HEK293T (cell line): ENCODE measurements around the gene DAG1.

Experiments used
- CTCF ChIA-PET: fragments of 350-600 bp; formaldehyde crosslinking; extraction: SDS; loops from one replicate; lab custom pipeline; 2021; ENCODE audit warnings: antibody characterized with exemption, inconsistent platforms; lab: Yijun Ruan, JAX
- POLR2A ChIA-PET: fragments of 350-600 bp; formaldehyde crosslinking; extraction: SDS; loops from one replicate; lab custom pipeline; 2020; ENCODE audit warnings: antibody characterized with exemption, inconsistent platforms; lab: Yijun Ruan, JAX
- DNase-seq: peaks from one replicate; pipeline ENCODE4 v3.0.0; 2012; ENCODE audit warnings: mixed read lengths; ENCODE audit errors: extremely low spot score
- BHLHE40 ChIP-seq: fragments of 450-650 bp; IDR thresholded peaks from 2 replicates; pipeline ENCODE4 v1.6.1; 2016; ENCODE audit warnings: mild to moderate bottlenecking, moderate library complexity, borderline replicate concordance
- CTBP1 ChIP-seq: fragments of 450-650 bp; IDR thresholded peaks from 2 replicates; pipeline ENCODE4 v1.6.1; 2016; ENCODE audit warnings: borderline replicate concordance
- ELF4 ChIP-seq: fragments of 450-650 bp; IDR thresholded peaks from 2 replicates; pipeline ENCODE4 v1.6.1; 2017; ENCODE audit warnings: antibody characterized with exemption
- FOXK2 ChIP-seq: fragments of 450-650 bp; IDR thresholded peaks from 2 replicates; pipeline ENCODE4 v1.6.1; 2016; ENCODE audit warnings: mild to moderate bottlenecking
- HDGF ChIP-seq: fragments of 450-650 bp; IDR thresholded peaks from 2 replicates; pipeline ENCODE4 v1.6.1; 2017; ENCODE audit warnings: antibody characterized with exemption, borderline replicate concordance
- ZNF384 ChIP-seq: fragments of 450-650 bp; IDR thresholded peaks from 2 replicates; pipeline ENCODE4 v1.6.1; 2016
- TF ChIP-seq, protein P1 (sequence below): fragments of 450-650 bp; IDR thresholded peaks from 2 replicates; pipeline ENCODE4 v1.6.1; 2016

The DAG1 gene

DNA sequence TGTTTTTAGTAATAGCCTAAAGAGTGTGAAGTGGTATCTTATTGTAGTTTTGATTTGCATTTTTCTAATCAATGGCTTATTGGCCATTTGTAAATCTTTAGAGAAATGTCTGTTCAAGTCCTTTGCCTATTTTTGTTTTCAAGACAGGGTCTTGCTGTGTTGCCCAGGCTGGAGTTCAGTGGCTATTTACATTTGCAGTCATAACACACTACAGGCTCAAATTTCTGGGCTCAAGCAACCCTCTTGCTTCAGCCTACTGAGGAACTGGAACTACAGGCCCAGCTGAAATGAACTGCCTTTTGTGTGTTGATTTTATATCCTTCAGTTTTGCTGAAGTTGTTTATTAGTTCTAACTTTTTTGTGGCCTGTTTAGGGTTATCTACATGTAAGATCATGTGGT is 112.1 kb downstream of the DAG1 start:
- no peak for DNase-seq
- CTCF ChIA-PET = no interaction called here
- TF ChIP-seq ZNF384 (no peak), FOXK2 (no peak), BHLHE40 (no peak), HDGF (no peak), ELF4 (no peak), CTBP1 (no peak)
- TF ChIP-seq, protein P1, sequence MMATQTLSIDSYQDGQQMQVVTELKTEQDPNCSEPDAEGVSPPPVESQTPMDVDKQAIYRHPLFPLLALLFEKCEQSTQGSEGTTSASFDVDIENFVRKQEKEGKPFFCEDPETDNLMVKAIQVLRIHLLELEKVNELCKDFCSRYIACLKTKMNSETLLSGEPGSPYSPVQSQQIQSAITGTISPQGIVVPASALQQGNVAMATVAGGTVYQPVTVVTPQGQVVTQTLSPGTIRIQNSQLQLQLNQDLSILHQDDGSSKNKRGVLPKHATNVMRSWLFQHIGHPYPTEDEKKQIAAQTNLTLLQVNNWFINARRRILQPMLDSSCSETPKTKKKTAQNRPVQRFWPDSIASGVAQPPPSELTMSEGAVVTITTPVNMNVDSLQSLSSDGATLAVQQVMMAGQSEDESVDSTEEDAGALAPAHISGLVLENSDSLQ = no peak
- POLR2A ChIA-PET = no interaction called here
